Measurements from ENCODE around the gene TRAP1. TPM values are rescaled to one million over a fixed set of nuclear protein-coding genes. Genes with fewer than 3 reads are reported as not detected.

TRAP1 gene
- total and polyA plus RNA-seq, 2 experiments from 2014 or later, result 143 to 228 TPM

- Mint-ChIP-seq H3K4me3 (no peak overlapping the region), H3K27ac (peak overlapping the region; percentile 64; the same call in 1 of the 2 replicates), H3K9me3 (0 out of 3 replicates have a peak, but pooled peaks cover 3% of the 10 kb centered on the region), H3K36me3 (ENCODE audit: low read depth) (peaks cover 53% of the 10 kb centered on the region), H3K27me3 (ENCODE audit: insufficient read depth, low read depth, poor library complexity) (peaks cover 23% of the 10 kb centered on the region), H3K4me1 (peaks cover 31% of the 10 kb centered on the region; the same call in 2 of the 3 replicates)
- H3K4me3 ChIP-seq, result no peak overlapping the region
- no peaks in the 10 kb centered on the region for H3K27me3 ChIP-seq (ENCODE audit: insufficient read depth)
- H3K4me1 ChIP-seq (ENCODE audit: insufficient read depth), result peaks cover 7% of the 10 kb centered on the region
- no peaks in the 10 kb centered on the region for H3K9me2 ChIP-seq (ENCODE audit: insufficient read depth)
- H2AFZ ChIP-seq, result no peak overlapping the region
- H3K79me2 ChIP-seq (replicated peaks; ENCODE audit: insufficient read depth), result no peaks in the 10 kb centered on the region
- peaks cover 13% of the 10 kb centered on the region; the same call in 1 of the 2 replicates for H3F3A ChIP-seq (replicated peaks; ENCODE audit: low read depth)
- peak overlapping the region; percentile 72; the same call in 1 of the 2 replicates for H3K27ac ChIP-seq (ENCODE audit: low read depth)
- TF ChIP-seq REST (IDR thresholded peaks at IDR 0.05; ENCODE audit: unreplicated experiment) (no peak), CREB1 (CRISPR knock-in tag; IDR thresholded peaks at IDR 0.05; ENCODE audit: low read depth) (no peak), STAT1 (IDR thresholded peaks at IDR 0.05; ENCODE audit: unreplicated experiment) (no peak), ZNF331 (CRISPR knock-in tag; IDR thresholded peaks at IDR 0.05; ENCODE audit: low read depth) (no peak), CTCF (conservative IDR thresholded peaks at IDR 0.05; ENCODE audit: low read depth in 2 of 2) (no peak), EZH2phosphoT487 (IDR thresholded peaks at IDR 0.05; ENCODE audit: unreplicated experiment) (no peak)
- ATAC-seq (no peak), DNase-seq (ENCODE audit: low spot score) (no peak)
- no peaks in the 10 kb centered on the region; the same call in 1 of the 2 replicates for H4K20me1 ChIP-seq (replicated peaks; ENCODE audit: insufficient read depth)
- H3K36me3 ChIP-seq (ENCODE audit: insufficient read depth), result no peaks in the 10 kb centered on the region
- no peak overlapping the region for H3K4me2 ChIP-seq
Observed at GRCh38 chr16:3651461-3652372, 65.6 kb downstream of the TRAP1 start.

- Histone ChIP-seq H3K9me2 (ENCODE audit: insufficient read depth) (no peaks in the 10 kb centered on the region), H3K4me3 (no peak overlapping the region), H3K27ac (ENCODE audit: low read depth) (peak overlapping the region; percentile 72), H3K27me3 (ENCODE audit: insufficient read depth) (no peaks in the 10 kb centered on the region), H3K36me3 (ENCODE audit: insufficient read depth) (no peaks in the 10 kb centered on the region), H2AFZ (no peak overlapping the region), H3F3A (replicated peaks; ENCODE audit: low read depth) (peaks cover 21% of the 10 kb centered on the region; the same call in 1 of the 2 replicates), H3K4me2 (no peak overlapping the region), H3K79me2 (replicated peaks; ENCODE audit: insufficient read depth) (no peaks in the 10 kb centered on the region), H3K4me1 (ENCODE audit: insufficient read depth) (peaks cover 13% of the 10 kb centered on the region), H4K20me1 (replicated peaks; ENCODE audit: insufficient read depth) (no peaks in the 10 kb centered on the region; the same call in 1 of the 2 replicates)
- peaks cover 51% of the 10 kb centered on the region for H3K36me3 Mint-ChIP-seq (ENCODE audit: low read depth)
- DNase-seq (ENCODE audit: low spot score) (no peak), ATAC-seq (no peak)
- no peak overlapping the region for H3K4me3 Mint-ChIP-seq
- peaks cover 41% of the 10 kb centered on the region for H3K4me1 Mint-ChIP-seq
- no peak for TF ChIP-seq ETS1 (IDR thresholded peaks at IDR 0.05)
- 0 out of 2 replicates have a peak, but pooled peaks have one; percentile 3 for TF ChIP-seq POLR2AphosphoS5 (IDR thresholded peaks at IDR 0.05; ENCODE audit: low read depth)
- H3K9me3 Mint-ChIP-seq, result 0 out of 3 replicates have a peak, but pooled peaks cover 3% of the 10 kb centered on the region
- H3K27me3 Mint-ChIP-seq (ENCODE audit: insufficient read depth, low read depth, poor library complexity), result peaks cover 32% of the 10 kb centered on the region
- H3K27ac Mint-ChIP-seq, result peak overlapping the region; percentile 64; the same call in 1 of the 2 replicates
Observed at GRCh38 chr16:3650631-3651265, 66.6 kb downstream of the TRAP1 start.
